Activated CD4-positive, alpha-beta T cell treated with anti-CD3 and anti-CD28 coated beads, Interleukin-2, amount 10 ng/mL, durations not matched to agents 7 days and 5 days (primary cell): ENCODE results near the gene MCF2L2. TPM values are rescaled to one million over a fixed set of nuclear protein-coding genes. Genes with fewer than 3 reads are reported as not detected.

Experiments
- CTCF ChIA-PET: fragments of 350-600 bp; sonication (Branson Sonifier 250); formaldehyde crosslinking; loops from one replicate; lab custom pipeline; 2021; ENCODE audit warnings: antibody characterized with exemption; lab: Charles Lee
- POLR2A ChIA-PET: fragments of 350-600 bp; sonication (Branson Sonifier 250); formaldehyde crosslinking; loops from one replicate; lab custom pipeline; 2021; ENCODE audit warnings: antibody characterized with exemption; lab: Charles Lee
- DNase-seq: peaks from one replicate; pipeline ENCODE4 v3.0.0-alpha.2; 2020
- H3K27ac Mint-ChIP-seq: one replicate; pipeline ENCODE4 v1.8.0; 2021; ENCODE audit warnings: mild to moderate bottlenecking, moderate library complexity, mixed read lengths
- H3K27me3 Mint-ChIP-seq: one replicate; pipeline ENCODE4 v1.8.0; 2021; ENCODE audit warnings: mixed read lengths
- H3K36me3 Mint-ChIP-seq: one replicate; pipeline ENCODE4 v1.8.0; 2021; ENCODE audit warnings: low read depth, mixed read lengths
- H3K4me1 Mint-ChIP-seq: one replicate; pipeline ENCODE4 v1.8.0; 2021; ENCODE audit warnings: mixed read lengths
- H3K4me3 Mint-ChIP-seq: one replicate; pipeline ENCODE4 v1.8.0; 2021; ENCODE audit warnings: mild to moderate bottlenecking, moderate library complexity, mixed read lengths
- H3K9me3 Mint-ChIP-seq: one replicate; pipeline ENCODE4 v1.8.0; 2021; ENCODE audit warnings: mixed read lengths
- total RNA-seq, 2 experiments: library from RNA; stranded (reverse); gene quantifications; one replicate each; pipeline ENCODE4 v1.2.3, GENCODE V29; 2021

Gene MCF2L2
- total RNA-seq, 2 experiments from 2014 or later = 3.6 to 5.4 TPM

- no peaks in the 10 kb centered on the region for H3K36me3 Mint-ChIP-seq
- H3K4me1 Mint-ChIP-seq = peaks cover 4% of the 10 kb centered on the region
- H3K27me3 Mint-ChIP-seq = no peaks in the 10 kb centered on the region
- no peak for DNase-seq
- H3K27ac Mint-ChIP-seq = no peak overlapping the region
- no peaks in the 10 kb centered on the region for H3K9me3 Mint-ChIP-seq
- CTCF ChIA-PET = interaction anchor here (0.9 to 1.1 kb wide), 2 partner anchors 9 to 209 kb away, joined by 3 read pairs; no protein-coding TSS in a partner anchor
- no peak overlapping the region for H3K4me3 Mint-ChIP-seq
- POLR2A ChIA-PET = no interaction called here
Measured at GRCh38 chr3:183388213-183388895, 40.1 kb downstream of the MCF2L2 start.

GRCh38 chr3:183387797-183388196 lies 40.6 kb downstream of the MCF2L2 start:
- H3K36me3 Mint-ChIP-seq = no peaks in the 10 kb centered on the region
- CTCF ChIA-PET = interaction anchor here (1.1 kb wide), 1 partner anchor 209 kb away, joined by 3 read pairs; no protein-coding TSS in a partner anchor
- no peak overlapping the region for H3K27ac Mint-ChIP-seq
- peaks cover 4% of the 10 kb centered on the region for H3K4me1 Mint-ChIP-seq
- no peaks in the 10 kb centered on the region for H3K9me3 Mint-ChIP-seq
- H3K27me3 Mint-ChIP-seq = no peaks in the 10 kb centered on the region
- POLR2A ChIA-PET = no interaction called here
- no peak for DNase-seq
- no peak overlapping the region for H3K4me3 Mint-ChIP-seq

- peaks cover 4% of the 10 kb centered on the region for H3K4me1 Mint-ChIP-seq
- POLR2A ChIA-PET = no interaction called here
Measured at GRCh38 chr3:183386651-183387050, 41.8 kb downstream of the MCF2L2 start.

GRCh38 chr3:183385698-183386613 lies 42.5 kb downstream of the MCF2L2 start:
- no peaks in the 10 kb centered on the region for H3K9me3 Mint-ChIP-seq
- ChIA-PET POLR2A (no interaction called here), CTCF (interaction anchor here (0.5 to 5.0 kb wide), 7 partner anchors 163 to 374 kb away, joined by 3 to 28 read pairs (median 3); no protein-coding TSS in a partner anchor)
- H3K36me3 Mint-ChIP-seq = no peaks in the 10 kb centered on the region
- DNase-seq = peak; percentile 75
- H3K27me3 Mint-ChIP-seq = no peaks in the 10 kb centered on the region
- peaks cover 4% of the 10 kb centered on the region for H3K4me1 Mint-ChIP-seq
- no peak overlapping the region for H3K27ac Mint-ChIP-seq
- no peak overlapping the region for H3K4me3 Mint-ChIP-seq

More at GRCh38 chr3:183386651-183387050, 41.8 kb downstream of the MCF2L2 start:
- no peaks in the 10 kb centered on the region for H3K36me3 Mint-ChIP-seq
- H3K9me3 Mint-ChIP-seq = no peaks in the 10 kb centered on the region
- no peaks in the 10 kb centered on the region for H3K27me3 Mint-ChIP-seq
- H3K4me3 Mint-ChIP-seq = no peak overlapping the region
- no peak overlapping the region for H3K27ac Mint-ChIP-seq
- CTCF ChIA-PET = interaction anchor here (0.5 to 5.0 kb wide), 7 partner anchors 164 to 374 kb away, joined by 3 to 28 read pairs (median 3); no protein-coding TSS in a partner anchor
- DNase-seq = no peak

GRCh38 chr3:183381673-183382072 lies 46.7 kb downstream of the MCF2L2 start:
- no peak overlapping the region for H3K27ac Mint-ChIP-seq
- no peaks in the 10 kb centered on the region for H3K9me3 Mint-ChIP-seq
- no peaks in the 10 kb centered on the region for H3K36me3 Mint-ChIP-seq
- no peak for DNase-seq
- no peaks in the 10 kb centered on the region for H3K27me3 Mint-ChIP-seq
- POLR2A ChIA-PET = no interaction called here
- H3K4me3 Mint-ChIP-seq = no peak overlapping the region
- H3K4me1 Mint-ChIP-seq = peaks cover 13% of the 10 kb centered on the region
- CTCF ChIA-PET = interaction anchor here (0.6 to 5.0 kb wide), 18 partner anchors 7 to 667 kb away, joined by 3 to 41 read pairs (median 4); partner anchors contain the start of gene DCUN1D1

GRCh38 chr3:183381179-183381578 lies 47.2 kb downstream of the MCF2L2 start:
- Mint-ChIP-seq H3K4me1 (peaks cover 13% of the 10 kb centered on the region), H3K36me3 (no peaks in the 10 kb centered on the region), H3K27ac (no peak overlapping the region), H3K27me3 (no peaks in the 10 kb centered on the region), H3K4me3 (no peak overlapping the region), H3K9me3 (no peaks in the 10 kb centered on the region)
- CTCF ChIA-PET = interaction anchor here (1.0 to 3.6 kb wide), 2 partner anchors 30 to 195 kb away, joined by 3 to 41 read pairs; no protein-coding TSS in a partner anchor
- POLR2A ChIA-PET = no interaction called here
- DNase-seq = no peak

- H3K9me3 Mint-ChIP-seq = no peaks in the 10 kb centered on the region
- no peak overlapping the region for H3K27ac Mint-ChIP-seq
- H3K27me3 Mint-ChIP-seq = no peaks in the 10 kb centered on the region
- H3K4me3 Mint-ChIP-seq = no peak overlapping the region
- no peaks in the 10 kb centered on the region for H3K36me3 Mint-ChIP-seq
- ChIA-PET CTCF (interaction anchor here (0.7 to 1.0 kb wide), 2 partner anchors 129 to 256 kb away, joined by 4 to 6 read pairs; no protein-coding TSS in a partner anchor), POLR2A (no interaction called here)
- H3K4me1 Mint-ChIP-seq = peaks cover 13% of the 10 kb centered on the region
- DNase-seq = no peak
Measured at GRCh38 chr3:183378951-183379350, 49.5 kb downstream of the MCF2L2 start.

GRCh38 chr3:183378545-183378944 lies 49.9 kb downstream of the MCF2L2 start:
- POLR2A ChIA-PET = no interaction called here
- no peak overlapping the region for H3K27ac Mint-ChIP-seq
- CTCF ChIA-PET = interaction anchor here (0.7 to 1.0 kb wide), 2 partner anchors 129 to 256 kb away, joined by 4 to 6 read pairs; no protein-coding TSS in a partner anchor
- no peak for DNase-seq
- no peak overlapping the region for H3K4me3 Mint-ChIP-seq
- H3K9me3 Mint-ChIP-seq = no peaks in the 10 kb centered on the region
- H3K36me3 Mint-ChIP-seq = no peaks in the 10 kb centered on the region
- H3K4me1 Mint-ChIP-seq = peaks cover 13% of the 10 kb centered on the region
- H3K27me3 Mint-ChIP-seq = no peaks in the 10 kb centered on the region

GRCh38 chr3:183378008-183378407 lies 50.4 kb downstream of the MCF2L2 start:
- H3K4me3 Mint-ChIP-seq = no peak overlapping the region
- H3K9me3 Mint-ChIP-seq = no peaks in the 10 kb centered on the region
- POLR2A ChIA-PET = no interaction called here
- CTCF ChIA-PET = interaction anchor here (1.0 kb wide), 1 partner anchor 255 kb away, joined by 6 read pairs; no protein-coding TSS in a partner anchor
- no peak overlapping the region for H3K27ac Mint-ChIP-seq
- H3K4me1 Mint-ChIP-seq = peaks cover 13% of the 10 kb centered on the region
- no peaks in the 10 kb centered on the region for H3K36me3 Mint-ChIP-seq
- H3K27me3 Mint-ChIP-seq = no peaks in the 10 kb centered on the region
- DNase-seq = no peak

GRCh38 chr3:183377307-183377959 lies 51.0 kb downstream of the MCF2L2 start:
- ChIA-PET POLR2A (no interaction called here), CTCF (no interaction called here)
- H3K27me3 Mint-ChIP-seq = no peaks in the 10 kb centered on the region
- H3K4me3 Mint-ChIP-seq = no peak overlapping the region
- peaks cover 13% of the 10 kb centered on the region for H3K4me1 Mint-ChIP-seq
- no peaks in the 10 kb centered on the region for H3K9me3 Mint-ChIP-seq
- H3K36me3 Mint-ChIP-seq = no peaks in the 10 kb centered on the region
- DNase-seq = no peak
- H3K27ac Mint-ChIP-seq = no peak overlapping the region

GRCh38 chr3:183375787-183376186 lies 52.6 kb downstream of the MCF2L2 start:
- POLR2A ChIA-PET = no interaction called here
- CTCF ChIA-PET = interaction anchor here (2.0 kb wide), 1 partner anchor 191 kb away, joined by 5 read pairs; no protein-coding TSS in a partner anchor
- Mint-ChIP-seq H3K4me1 (peaks cover 15% of the 10 kb centered on the region), H3K27me3 (no peaks in the 10 kb centered on the region), H3K9me3 (no peaks in the 10 kb centered on the region), H3K27ac (no peak overlapping the region), H3K4me3 (no peak overlapping the region), H3K36me3 (no peaks in the 10 kb centered on the region)
- no peak for DNase-seq

GRCh38 chr3:183375337-183375736 lies 53.1 kb downstream of the MCF2L2 start:
- Mint-ChIP-seq H3K27ac (no peak overlapping the region), H3K27me3 (no peaks in the 10 kb centered on the region), H3K4me3 (no peak overlapping the region), H3K9me3 (no peaks in the 10 kb centered on the region), H3K36me3 (no peaks in the 10 kb centered on the region), H3K4me1 (peaks cover 15% of the 10 kb centered on the region)
- ChIA-PET CTCF (interaction anchor here (2.0 kb wide), 1 partner anchor 191 kb away, joined by 5 read pairs; no protein-coding TSS in a partner anchor), POLR2A (no interaction called here)
- no peak for DNase-seq
